ENCODE data around the gene TMEM38A.

- TF ChIP-seq, protein P1, sequence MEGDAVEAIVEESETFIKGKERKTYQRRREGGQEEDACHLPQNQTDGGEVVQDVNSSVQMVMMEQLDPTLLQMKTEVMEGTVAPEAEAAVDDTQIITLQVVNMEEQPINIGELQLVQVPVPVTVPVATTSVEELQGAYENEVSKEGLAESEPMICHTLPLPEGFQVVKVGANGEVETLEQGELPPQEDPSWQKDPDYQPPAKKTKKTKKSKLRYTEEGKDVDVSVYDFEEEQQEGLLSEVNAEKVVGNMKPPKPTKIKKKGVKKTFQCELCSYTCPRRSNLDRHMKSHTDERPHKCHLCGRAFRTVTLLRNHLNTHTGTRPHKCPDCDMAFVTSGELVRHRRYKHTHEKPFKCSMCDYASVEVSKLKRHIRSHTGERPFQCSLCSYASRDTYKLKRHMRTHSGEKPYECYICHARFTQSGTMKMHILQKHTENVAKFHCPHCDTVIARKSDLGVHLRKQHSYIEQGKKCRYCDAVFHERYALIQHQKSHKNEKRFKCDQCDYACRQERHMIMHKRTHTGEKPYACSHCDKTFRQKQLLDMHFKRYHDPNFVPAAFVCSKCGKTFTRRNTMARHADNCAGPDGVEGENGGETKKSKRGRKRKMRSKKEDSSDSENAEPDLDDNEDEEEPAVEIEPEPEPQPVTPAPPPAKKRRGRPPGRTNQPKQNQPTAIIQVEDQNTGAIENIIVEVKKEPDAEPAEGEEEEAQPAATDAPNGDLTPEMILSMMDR (IDR thresholded peaks at IDR 0.05), result no peak
- no peak for TF ChIP-seq POLR2A (IDR thresholded peaks at IDR 0.05)
- TF ChIP-seq EP300 (IDR thresholded peaks at IDR 0.05), result no peak
Observed at GRCh38 chr19:16631465-16631864, 29.5 kb upstream of the TMEM38A start.

Measured in ovary (tissue), 3 donors.